ENCODE results near the gene ELP2. TPM values are rescaled to one million over a fixed set of nuclear protein-coding genes. Genes with fewer than 3 reads are reported as not detected.

The ELP2 gene
- total and polyA plus RNA-seq, 2 of the 8 experiments (the other 6 are each of a cell fraction or from before 2014, with no cell fraction given), result 55.8 to 165 TPM

DNA sequence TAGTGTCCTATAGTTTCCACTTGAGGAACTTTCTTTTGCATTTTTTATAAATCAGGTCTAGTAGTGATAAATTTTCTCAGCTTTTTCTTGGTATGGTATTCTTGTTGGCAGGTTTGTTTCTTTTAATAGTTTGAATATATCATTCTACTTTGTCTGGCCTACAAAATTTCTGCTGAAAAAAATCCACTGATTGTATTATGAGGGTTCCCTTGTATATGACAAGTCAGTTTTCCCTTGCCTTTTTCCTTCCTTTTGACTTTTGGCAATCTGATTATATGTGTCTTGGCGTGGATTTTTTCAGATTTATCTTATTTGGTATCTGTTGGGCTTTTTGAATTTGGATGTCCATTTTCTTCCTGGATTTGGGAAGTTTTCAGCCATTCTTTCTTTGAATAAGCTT lies 99.5 kb downstream of the ELP2 start:
- no peak overlapping the region for H3K4ac ChIP-seq (replicated peaks; ENCODE audit: insufficient read length, low read depth, low read length)
- no peak overlapping the region for H4K91ac ChIP-seq (replicated peaks; ENCODE audit: insufficient read length, low read length)
- ChIA-PET POLR2A (ENCODE audit: partially characterized antibody) (no interaction called here), CTCF (ENCODE audit: partially characterized antibody) (interaction anchor here (0.9 kb wide), 1 partner anchor 15 kb away, joined by 3 read pairs; no protein-coding TSS in a partner anchor)
- no peak overlapping the region for H3K4me2 ChIP-seq (ENCODE audit: insufficient read depth in 1 of 2, low read depth in 2 of 2, low read length in 2 of 2)
- no peak overlapping the region for H3K56ac ChIP-seq (replicated peaks; ENCODE audit: insufficient read length, low read depth, low read length)
- no peak overlapping the region for H2BK5ac ChIP-seq (ENCODE audit: low read depth, low read length)
- H2AFZ ChIP-seq (ENCODE audit: low read length), result no peak overlapping the region
- H3K4me1 ChIP-seq (replicated peaks in 1 of 4; ENCODE audit: control insufficient read depth in 3 of 4, insufficient read depth in 4 of 4, low read length in 3 of 4), result no peaks in the 10 kb centered on the region
- FAIRE-seq (no peak), DNase-seq (ENCODE audit: low read depth in 1 of 2, low spot score in 2 of 2) (no peak)
- H3K18ac ChIP-seq (ENCODE audit: extremely low read depth, low read length), result no peak overlapping the region
- H3K23ac ChIP-seq (ENCODE audit: insufficient read length), result no peak overlapping the region
- no peaks in the 10 kb centered on the region for H3K79me1 ChIP-seq (ENCODE audit: low read depth, low read length)
- H3K27ac ChIP-seq (ENCODE audit: low read depth, low read length), result no peak overlapping the region
- no peak overlapping the region for H4K8ac ChIP-seq (ENCODE audit: extremely low read depth, insufficient read depth, low read length)
- no peak overlapping the region for H4K5ac ChIP-seq (ENCODE audit: insufficient read length, low read depth, low read length)
- no peak overlapping the region for H3K9ac ChIP-seq (replicated peaks in 1 of 4; ENCODE audit: extremely low read depth in 1 of 4, low read depth in 3 of 4, low read length in 3 of 4)
- H3K9me3 ChIP-seq (ENCODE audit: insufficient read depth in 2 of 2, low read depth in 1 of 2, low read length in 1 of 2), result peaks cover 3 to 8% of the 10 kb centered on the region in 2 experiments; a peak in 1 of 4 replicates
- H4K20me1 ChIP-seq (replicated peaks in 1 of 2; ENCODE audit: control insufficient read depth in 1 of 2, insufficient read depth in 2 of 2, low read length in 2 of 2), result no peaks in the 10 kb centered on the region
- H3K4me3 ChIP-seq (ENCODE audit: extremely low read depth in 1 of 4, insufficient read depth in 2 of 4, low read depth in 3 of 4, low read length in 4 of 4), result no peak overlapping the region
- H3K27me3 ChIP-seq (replicated peaks in 1 of 4; ENCODE audit: control insufficient read depth in 3 of 4, extremely low read depth in 1 of 4, insufficient read depth in 3 of 4, low read length in 3 of 4), result no peaks in the 10 kb centered on the region
- H2BK120ac ChIP-seq (replicated peaks; ENCODE audit: low read depth, low read length), result no peak overlapping the region
- no peak overlapping the region for H2BK15ac ChIP-seq (ENCODE audit: low read length)
- H3K79me2 ChIP-seq (ENCODE audit: control insufficient read depth in 1 of 2, insufficient read depth in 2 of 2, low read length in 2 of 2), result no peaks in the 10 kb centered on the region
- H2AK5ac ChIP-seq (ENCODE audit: low read depth, low read length), result no peak overlapping the region
- H2BK20ac ChIP-seq (ENCODE audit: low read length), result no peak overlapping the region
- WGBS, 2 experiments (ENCODE audit: extremely low coverage in 1 of 2, insufficient coverage in 1 of 2, insufficient read length in 1 of 2, insufficient replicate concordance in 2 of 2, low coverage in 1 of 2, low lambda C conversion rate in 2 of 2, missing lambda C conversion rate in 1 of 2), result 95% methylated on average over 1 of the region's 1 CpG; no CpG with 5 or more reads in 1 of the 2 experiments
- no peak overlapping the region for H3K14ac ChIP-seq (ENCODE audit: insufficient read length)
- H2BK12ac ChIP-seq (ENCODE audit: low read depth, low read length), result no peak overlapping the region
- peaks cover 0 to 4% (median 0%) of the 10 kb centered on the region in 4 experiments; a peak in 1 of 8 replicates for H3K36me3 ChIP-seq (ENCODE audit: control insufficient read depth in 2 of 4, insufficient read depth in 4 of 4, low read length in 3 of 4)
- no peaks in the 10 kb centered on the region for H3K23me2 ChIP-seq (ENCODE audit: low read depth, low read length)
- TF ChIP-seq HDAC2 (IDR thresholded peaks at IDR 0.05; ENCODE audit: borderline replicate concordance in 1 of 2, low read depth in 2 of 2, low read length in 2 of 2) (no peak), SIN3A (conservative IDR thresholded peaks at IDR 0.05 in 1 of 2, IDR thresholded peaks at IDR 0.05 in 1 of 2; ENCODE audit: low read depth in 1 of 2, low read length in 2 of 2) (no peak), KDM1A (IDR thresholded peaks at IDR 0.05; ENCODE audit: borderline replicate concordance, low read length) (no peak), RBBP5 (IDR thresholded peaks at IDR 0.05; ENCODE audit: borderline replicate concordance, low read depth, low read length) (no peak)
